GM21576 (cell line): ENCODE results near the gene SULT4A1.

Experiments used
- ATAC-seq: cut with Tn5 transposase; IDR thresholded peaks from one replicate; pipeline ENCODE4 v1.9.1; 2021; ENCODE audit warnings: mild to moderate bottlenecking, moderate library complexity; ENCODE audit not compliant: unreplicated experiment

SULT4A1 gene

GRCh38 chr22:43846966-43847365 is 15.3 kb downstream of the SULT4A1 start:
- no peak for ATAC-seq

- no peak for ATAC-seq
Measured at GRCh38 chr22:43845981-43846380, 16.3 kb downstream of the SULT4A1 start.

GRCh38 chr22:43844560-43845545 is 17.5 kb downstream of the SULT4A1 start:
- no peak for ATAC-seq

- ATAC-seq: no peak
Measured at GRCh38 chr22:43843783-43844530, 18.4 kb downstream of the SULT4A1 start.

- ATAC-seq: no peak
Measured at GRCh38 chr22:43841742-43842141, 20.6 kb downstream of the SULT4A1 start.

GRCh38 chr22:43840851-43841250 is 21.5 kb downstream of the SULT4A1 start:
- ATAC-seq: no peak

- no peak for ATAC-seq
Measured at GRCh38 chr22:43840431-43840830, 21.9 kb downstream of the SULT4A1 start.

- no peak for ATAC-seq
Measured at GRCh38 chr22:43839781-43840180, 22.5 kb downstream of the SULT4A1 start.

GRCh38 chr22:43838571-43839307 is 23.6 kb downstream of the SULT4A1 start:
- no peak for ATAC-seq

- no peak for ATAC-seq
Measured at GRCh38 chr22:43838161-43838560, 24.2 kb downstream of the SULT4A1 start.

- no peak for ATAC-seq
Measured at GRCh38 chr22:43837666-43838065, 24.6 kb downstream of the SULT4A1 start.

- ATAC-seq: no peak
Measured at GRCh38 chr22:43835736-43836135, 26.6 kb downstream of the SULT4A1 start.

GRCh38 chr22:43835166-43835565 is 27.1 kb downstream of the SULT4A1 start:
- ATAC-seq: no peak

- ATAC-seq: no peak
Measured at GRCh38 chr22:43833286-43834240, 28.8 kb downstream of the SULT4A1 start.

- no peak for ATAC-seq
Measured at GRCh38 chr22:43832393-43833265, 29.7 kb downstream of the SULT4A1 start.

GRCh38 chr22:43831561-43832392 is 30.5 kb downstream of the SULT4A1 start:
- no peak for ATAC-seq

GRCh38 chr22:43830931-43831560 is 31.3 kb downstream of the SULT4A1 start:
- no peak for ATAC-seq
